ENCODE results near the gene DPM3.

DNA sequence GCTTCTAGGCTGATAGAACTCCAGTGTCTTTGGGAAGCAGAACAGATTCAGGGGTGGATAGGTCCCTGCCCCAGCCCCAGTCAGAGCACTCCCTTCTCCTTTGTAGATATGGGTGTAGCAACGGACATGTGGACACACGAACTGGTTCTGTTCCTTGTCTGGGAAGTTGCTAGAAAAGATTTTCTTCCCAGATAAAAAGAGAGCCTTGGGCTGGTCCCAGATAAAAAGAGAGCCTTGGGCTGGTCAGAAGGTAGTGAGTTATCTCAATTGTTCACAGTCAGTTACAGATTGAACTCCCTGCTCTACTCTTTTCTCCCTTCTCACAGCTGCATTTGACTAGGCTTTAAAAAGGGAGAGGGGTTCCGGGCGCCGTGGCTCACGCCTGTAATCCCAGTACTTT lies 20.1 kb downstream of the DPM3 start:
- TF ChIP-seq EZH2 (IDR thresholded peaks at IDR 0.05; ENCODE audit: borderline replicate concordance, low read depth, low read length, severe bottlenecking) = no peak
- TF ChIP-seq, protein P1, sequence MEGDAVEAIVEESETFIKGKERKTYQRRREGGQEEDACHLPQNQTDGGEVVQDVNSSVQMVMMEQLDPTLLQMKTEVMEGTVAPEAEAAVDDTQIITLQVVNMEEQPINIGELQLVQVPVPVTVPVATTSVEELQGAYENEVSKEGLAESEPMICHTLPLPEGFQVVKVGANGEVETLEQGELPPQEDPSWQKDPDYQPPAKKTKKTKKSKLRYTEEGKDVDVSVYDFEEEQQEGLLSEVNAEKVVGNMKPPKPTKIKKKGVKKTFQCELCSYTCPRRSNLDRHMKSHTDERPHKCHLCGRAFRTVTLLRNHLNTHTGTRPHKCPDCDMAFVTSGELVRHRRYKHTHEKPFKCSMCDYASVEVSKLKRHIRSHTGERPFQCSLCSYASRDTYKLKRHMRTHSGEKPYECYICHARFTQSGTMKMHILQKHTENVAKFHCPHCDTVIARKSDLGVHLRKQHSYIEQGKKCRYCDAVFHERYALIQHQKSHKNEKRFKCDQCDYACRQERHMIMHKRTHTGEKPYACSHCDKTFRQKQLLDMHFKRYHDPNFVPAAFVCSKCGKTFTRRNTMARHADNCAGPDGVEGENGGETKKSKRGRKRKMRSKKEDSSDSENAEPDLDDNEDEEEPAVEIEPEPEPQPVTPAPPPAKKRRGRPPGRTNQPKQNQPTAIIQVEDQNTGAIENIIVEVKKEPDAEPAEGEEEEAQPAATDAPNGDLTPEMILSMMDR (IDR thresholded peaks at IDR 0.05; ENCODE audit: extremely low read depth in 1 of 2, insufficient read depth in 1 of 2, low read depth in 1 of 2, low read length in 2 of 2) = no peak
- no peak for TF ChIP-seq MYC (IDR thresholded peaks at IDR 0.05; ENCODE audit: low read depth, low read length)

Measured in endothelial cell of umbilical vein (primary cell).